Measurements from ENCODE around the gene C6orf136. TPM values are rescaled to one million over a fixed set of nuclear protein-coding genes. Genes with fewer than 3 reads are reported as not detected.
"Not testable (repeated sequence)": the region's sequence is repeated elsewhere in the genome, so short reads cannot be mapped to it uniquely, and the experiment has no call there.

The C6orf136 gene
- total RNA-seq, 1 donor from 2014 or later = 7.6 TPM

GRCh38 chr6:30651143-30651542, 4.2 kb downstream of the C6orf136 start:
- Histone ChIP-seq H3K4me3 (ENCODE audit: low read depth, low read length) (no peak overlapping the region), H3K36me3 (ENCODE audit: control insufficient read depth, insufficient read depth, low read length) (peaks cover 2% of the 10 kb centered on the region), H3K27me3 (ENCODE audit: control insufficient read depth, insufficient read depth, low read length) (no peaks in the 10 kb centered on the region)
- TF ChIP-seq CTCF (IDR thresholded peaks at IDR 0.05; ENCODE audit: insufficient read depth, low read length, poor library complexity, severe bottlenecking) = no peak
- DNase-seq (ENCODE audit: low read depth) = no peak

DNA sequence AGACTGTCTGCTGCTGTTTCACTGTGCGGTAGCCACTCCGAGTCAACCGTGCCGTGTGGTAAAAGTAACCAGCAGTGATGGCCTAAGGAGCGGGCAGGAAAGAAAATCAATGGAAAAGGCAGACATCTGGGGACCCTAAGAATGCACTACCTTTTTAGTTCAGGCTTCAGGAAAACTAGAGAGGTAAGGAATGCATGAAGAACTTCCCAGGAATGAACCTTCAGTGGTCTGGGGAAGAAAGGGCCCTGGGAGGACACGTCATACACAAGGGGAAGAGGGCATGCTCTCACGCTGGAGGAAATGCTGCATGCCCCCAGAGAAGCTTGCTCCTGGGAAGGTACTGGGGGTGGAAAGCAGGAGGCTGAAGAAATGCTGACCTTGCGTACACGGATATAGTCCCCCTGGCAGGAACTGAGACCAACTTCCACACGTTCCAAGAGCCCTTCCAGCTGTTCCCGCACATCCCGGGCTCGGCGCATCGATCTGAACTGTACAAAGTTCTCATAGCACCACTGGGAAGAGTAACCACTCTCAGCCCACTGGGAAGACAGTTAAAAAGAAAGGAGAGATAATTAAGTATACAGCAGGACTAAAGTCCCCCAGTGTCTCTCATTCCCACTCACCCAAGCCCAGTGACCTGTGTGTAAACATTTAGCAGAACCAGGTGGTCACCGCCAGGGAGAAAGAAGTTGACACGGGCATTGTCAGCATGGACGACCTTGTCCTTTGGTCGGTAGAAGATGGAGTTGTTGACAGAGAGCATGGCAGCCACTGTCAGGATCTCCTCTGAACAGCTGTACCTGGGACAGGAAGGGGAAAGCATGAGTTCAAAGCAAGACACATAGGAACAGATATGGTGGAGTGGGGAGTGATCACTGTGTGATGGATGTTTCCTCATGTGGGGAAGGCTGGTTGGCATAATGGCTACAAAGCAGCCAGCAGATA, 8.1 kb downstream of the C6orf136 start:
- Histone ChIP-seq H3K4me3 (ENCODE audit: low read depth, low read length) (no peak overlapping the region), H3K36me3 (ENCODE audit: control insufficient read depth, insufficient read depth, low read length) (peaks cover 2% of the 10 kb centered on the region), H3K27me3 (ENCODE audit: control insufficient read depth, insufficient read depth, low read length) (no peaks in the 10 kb centered on the region)
- TF ChIP-seq CTCF (IDR thresholded peaks at IDR 0.05; ENCODE audit: insufficient read depth, low read length, poor library complexity, severe bottlenecking) = no peak
- DNase-seq (ENCODE audit: low read depth) = no peak

- Histone ChIP-seq H3K4me3 (ENCODE audit: low read depth, low read length) (no peak overlapping the region), H3K27me3 (ENCODE audit: control insufficient read depth, insufficient read depth, low read length) (no peaks in the 10 kb centered on the region), H3K36me3 (ENCODE audit: control insufficient read depth, insufficient read depth, low read length) (peaks cover 2% of the 10 kb centered on the region)
- no peak for DNase-seq (ENCODE audit: low read depth)
- TF ChIP-seq CTCF (IDR thresholded peaks at IDR 0.05; ENCODE audit: insufficient read depth, low read length, poor library complexity, severe bottlenecking) = no peak
These were observed 8.8 kb downstream of the C6orf136 start for GRCh38 chr6:30655743-30656094.

DNA sequence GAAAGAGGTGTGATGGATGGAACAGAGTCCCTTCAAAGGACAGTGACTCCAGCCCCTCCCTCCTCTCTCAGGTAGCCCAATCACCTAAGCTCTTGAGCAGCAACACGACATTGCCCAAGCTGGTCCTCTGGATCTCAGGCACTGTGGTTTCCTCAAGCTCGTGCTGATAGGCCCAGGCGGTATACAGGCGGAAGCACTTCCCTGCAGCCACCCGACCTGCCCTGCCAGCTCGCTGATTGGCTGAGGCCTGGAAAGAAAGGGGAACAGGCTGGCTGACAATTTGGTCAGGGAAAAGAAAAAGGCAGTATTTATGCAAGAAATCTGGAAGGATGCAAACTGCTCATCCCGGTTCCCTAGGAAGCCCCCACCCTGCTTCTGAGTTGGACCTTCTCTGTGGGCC, 9.6 kb downstream of the C6orf136 start:
- Histone ChIP-seq H3K36me3 (ENCODE audit: control insufficient read depth, insufficient read depth, low read length) (peaks cover 2% of the 10 kb centered on the region), H3K4me3 (ENCODE audit: low read depth, low read length) (no peak overlapping the region), H3K27me3 (ENCODE audit: control insufficient read depth, insufficient read depth, low read length) (no peaks in the 10 kb centered on the region)
- no peak for DNase-seq (ENCODE audit: low read depth)
- no peak for TF ChIP-seq CTCF (IDR thresholded peaks at IDR 0.05; ENCODE audit: insufficient read depth, low read length, poor library complexity, severe bottlenecking)

GRCh38 chr6:30657454-30657853, 10.5 kb downstream of the C6orf136 start:
- no peak for TF ChIP-seq CTCF (IDR thresholded peaks at IDR 0.05; ENCODE audit: insufficient read depth, low read length, poor library complexity, severe bottlenecking)
- no peak for DNase-seq (ENCODE audit: low read depth)
- peaks cover 2% of the 10 kb centered on the region for H3K36me3 ChIP-seq (ENCODE audit: control insufficient read depth, insufficient read depth, low read length)
- H3K27me3 ChIP-seq (ENCODE audit: control insufficient read depth, insufficient read depth, low read length) = no peaks in the 10 kb centered on the region
- H3K4me3 ChIP-seq (ENCODE audit: low read depth, low read length) = no peak overlapping the region

- DNase-seq (ENCODE audit: low read depth); H3K36me3 ChIP-seq (ENCODE audit: control insufficient read depth, insufficient read depth, low read length); H3K4me3 ChIP-seq (ENCODE audit: low read depth, low read length); H3K27me3 ChIP-seq (ENCODE audit: control insufficient read depth, insufficient read depth, low read length): not testable (repeated sequence)
These were observed 11.0 kb downstream of the C6orf136 start for GRCh38 chr6:30657922-30658321.

All from kidney epithelial cell (primary cell).